Aorta (tissue), 5 donors: ENCODE data around the gene KIF26B. TPM values are rescaled to one million over a fixed set of nuclear protein-coding genes. Genes with fewer than 3 reads are reported as not detected.

ENCODE experiments used
- ATAC-seq: fragments of 200-7000 bp; cut with Tn5 transposase; one replicate; pipeline ENCODE4 v1.9.1; 2022; ENCODE audit warnings: moderate library complexity; ENCODE audit not compliant: low FRiP score
- DNase-seq, 2 donors: peaks; one replicate each; pipeline ENCODE4 v3.0.0-alpha.2; 2020
- H3K27ac ChIP-seq, 2 donors: one replicate each; pipeline ENCODE4 v1.5.1; 2013; ENCODE audit warnings: low read length in 2 of 2, mild to moderate bottlenecking in 2 of 2, moderate library complexity in 2 of 2, control low read depth in 1 of 2, inconsistent platforms in 1 of 2, low read depth in 1 of 2
- H3K27me3 ChIP-seq, 2 donors: one replicate each; pipeline ENCODE4 v1.6.1; 2013; ENCODE audit warnings: control low read depth in 1 of 2, low read length in 1 of 2, mild to moderate bottlenecking in 1 of 2, moderate library complexity in 1 of 2; ENCODE audit not compliant: insufficient read depth in 2 of 2, control insufficient read depth in 1 of 2
- H3K36me3 ChIP-seq, 2 donors: one replicate each; pipeline ENCODE4 v1.6.1; 2013; ENCODE audit warnings: control low read depth in 1 of 2, low read length in 1 of 2, mild to moderate bottlenecking in 1 of 2; ENCODE audit not compliant: insufficient read depth in 2 of 2, control insufficient read depth in 1 of 2
- H3K4me1 ChIP-seq, 2 donors: one replicate each; pipeline ENCODE4 v1.6.1; 2013; ENCODE audit warnings: low read length in 2 of 2, control low read depth in 1 of 2, mild to moderate bottlenecking in 1 of 2, moderate library complexity in 1 of 2; ENCODE audit not compliant: insufficient read depth in 2 of 2, control insufficient read depth in 1 of 2
- H3K4me3 ChIP-seq, 2 donors: one replicate each; pipeline ENCODE4 v1.5.1; 2013; ENCODE audit warnings: low read length in 2 of 2, control low read depth in 1 of 2, mild to moderate bottlenecking in 1 of 2
- H3K9me3 ChIP-seq: one replicate; pipeline ENCODE4 v1.6.1; 2013; ENCODE audit warnings: mild to moderate bottlenecking, low read length; ENCODE audit not compliant: control insufficient read depth
- WGBS, 2 donors: extraction: QIAGEN DNeasy Blood & Tissue Kit; methylation state at CpG; one replicate each; pipeline ENCODE4 v1.1.7; 2013; 5-methylcytosine and 5-hydroxymethylcytosine counted together
- intact Hi-C, 2 donors: fragments of 100-400 bp; cut with DNase I; formaldehyde crosslinking; loops; one replicate each; pipeline versions ENCODE4 v1.14.2 to v1.15.0; 2022
- polyA plus RNA-seq, 2 donors: library from polyadenylated mRNA; stranded (reverse); fragments of 200-250 nt; gene quantifications; one replicate each; pipeline ENCODE4 v1.2.3, GENCODE V29; 2013
- total RNA-seq, 2 donors: library from RNA; stranded (reverse); fragmentation: NEBNext Ultra II Directional; extraction: Animal tissue kit (Norgen Biotek cat#: 25700); gene quantifications; one replicate each; pipeline ENCODE4 v1.2.1, GENCODE V29; 2021
- donor health status: healthy with polysubstance abuse.
- donor health status: Bipolar disorder and iron deficiency.
- donor health status: DM: no; HTN: no; CAD: no.
- donor health status: DM: no; HTN: no; CAD: no.
- donor health status: DM: yes; HTN: yes; CAD: no.

KIF26B gene
- total and polyA plus RNA-seq, 4 donors, result under 0.01 to 0.58 (median 0.30) TPM

- no peak for ATAC-seq
- no peaks in the 10 kb centered on the region for H3K27me3 ChIP-seq
- no peaks in the 10 kb centered on the region for H3K4me1 ChIP-seq
Observed at GRCh38 chr1:245258271-245258920, 103.6 kb downstream of the KIF26B start.

DNA sequence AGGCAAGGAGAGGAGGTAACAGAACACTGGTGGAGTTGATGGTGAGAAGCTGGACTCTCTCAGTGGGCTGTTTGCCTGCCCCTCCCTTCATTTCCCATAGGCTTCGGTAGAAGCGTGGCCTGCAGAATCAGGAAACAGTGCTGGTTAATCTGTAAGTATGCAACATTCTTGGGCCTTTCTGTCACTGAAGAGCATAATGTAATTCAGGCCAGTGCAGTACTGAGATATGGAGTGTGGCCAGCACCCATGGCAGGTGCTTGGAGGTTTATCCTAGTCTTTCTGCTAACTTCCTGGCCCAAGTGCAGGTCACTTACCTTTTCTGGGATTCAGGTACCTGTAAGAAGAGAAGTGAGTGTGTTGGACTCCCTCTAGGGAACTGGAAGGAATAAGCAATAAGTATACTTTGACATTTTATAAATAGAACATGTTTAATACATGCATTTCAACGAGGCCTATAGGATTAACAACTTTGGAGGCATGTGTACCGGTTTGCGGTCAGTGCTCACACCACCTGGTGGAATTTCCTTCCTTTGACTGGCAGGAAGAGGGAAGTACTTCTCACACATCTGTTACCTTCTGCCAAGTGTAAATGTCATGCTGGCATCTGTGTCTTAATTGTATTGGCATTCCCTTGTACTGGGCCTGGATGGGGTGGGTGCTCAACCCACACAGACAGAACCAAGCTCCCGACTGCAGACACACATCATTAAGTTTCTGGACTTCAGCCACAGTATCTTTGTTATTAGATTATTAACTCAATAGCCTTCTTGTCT lies 105.5 kb downstream of the KIF26B start:
- no peaks in the 10 kb centered on the region for H3K4me1 ChIP-seq
- H3K9me3 ChIP-seq, result no peaks in the 10 kb centered on the region
- H3K36me3 ChIP-seq, result no peaks in the 10 kb centered on the region
- no peak overlapping the region for H3K4me3 ChIP-seq
- H3K27me3 ChIP-seq, result no peaks in the 10 kb centered on the region
- no peak for ATAC-seq
- no peak overlapping the region for H3K27ac ChIP-seq
- 50 to 52% methylated on average over 6 of the region's 6 CpGs for whole genome bisulfite sequencing, 2 donors
- no peak for DNase-seq
- intact Hi-C loops, result no loop called here

More at GRCh38 chr1:245258271-245258920, 103.6 kb downstream of the KIF26B start:
- Histone ChIP-seq H3K9me3 (no peaks in the 10 kb centered on the region), H3K36me3 (no peaks in the 10 kb centered on the region), H3K27ac (no peak overlapping the region), H3K4me3 (no peak overlapping the region)
- 55 to 58% methylated on average over 12 of the region's 12 CpGs for WGBS, 2 donors
- DNase-seq, result no peak
- intact Hi-C loops, result no loop called here

GRCh38 chr1:245260883-245261282 lies 106.1 kb downstream of the KIF26B start:
- no peak overlapping the region for H3K27ac ChIP-seq
- no peaks in the 10 kb centered on the region for H3K4me1 ChIP-seq
- intact Hi-C loops, result no loop called here
- H3K9me3 ChIP-seq, result no peaks in the 10 kb centered on the region
- DNase-seq, result no peak
- no peaks in the 10 kb centered on the region for H3K36me3 ChIP-seq
- 89 to 94% methylated on average over 5 of the region's 5 CpGs for WGBS, 2 donors
- no peak overlapping the region for H3K4me3 ChIP-seq
- H3K27me3 ChIP-seq, result no peaks in the 10 kb centered on the region
- no peak for ATAC-seq

DNA sequence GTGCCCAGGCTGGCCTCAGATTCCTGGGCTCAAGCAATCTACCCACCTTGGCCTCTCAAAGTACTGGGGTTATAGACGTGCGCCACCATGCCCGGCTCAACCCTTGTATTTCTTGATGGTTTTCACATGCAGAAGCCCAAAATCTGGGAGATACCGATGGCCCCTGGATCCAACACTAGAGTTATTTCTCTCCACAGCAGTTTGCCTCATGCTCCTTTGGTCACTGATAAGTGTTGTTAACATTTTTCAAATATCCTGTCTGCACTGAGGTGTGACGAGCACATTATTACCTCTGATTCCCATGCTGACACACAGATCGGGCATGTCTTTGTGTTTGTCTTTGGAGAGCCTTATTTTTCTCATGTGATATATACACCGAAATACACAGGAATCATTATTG lies 107.0 kb downstream of the KIF26B start:
- 69 to 75% methylated on average over 7 of the region's 7 CpGs for WGBS, 2 donors
- no peaks in the 10 kb centered on the region for H3K27me3 ChIP-seq
- H3K36me3 ChIP-seq, result no peaks in the 10 kb centered on the region
- no peak for ATAC-seq
- DNase-seq, result no peak
- no peaks in the 10 kb centered on the region for H3K9me3 ChIP-seq
- H3K27ac ChIP-seq, result no peak overlapping the region
- no peaks in the 10 kb centered on the region for H3K4me1 ChIP-seq
- intact Hi-C loops, result no loop called here
- H3K4me3 ChIP-seq, result no peak overlapping the region

GRCh38 chr1:245263529-245264095 lies 108.8 kb downstream of the KIF26B start:
- Histone ChIP-seq H3K27ac (no peak overlapping the region), H3K4me3 (no peak overlapping the region), H3K4me1 (no peaks in the 10 kb centered on the region), H3K9me3 (no peaks in the 10 kb centered on the region), H3K36me3 (no peaks in the 10 kb centered on the region), H3K27me3 (no peaks in the 10 kb centered on the region)
- 18 to 34% methylated on average over 5 of the region's 5 CpGs for WGBS, 2 donors
- no peak for DNase-seq
- intact Hi-C loops, result no loop called here
- ATAC-seq, result no peak

DNA sequence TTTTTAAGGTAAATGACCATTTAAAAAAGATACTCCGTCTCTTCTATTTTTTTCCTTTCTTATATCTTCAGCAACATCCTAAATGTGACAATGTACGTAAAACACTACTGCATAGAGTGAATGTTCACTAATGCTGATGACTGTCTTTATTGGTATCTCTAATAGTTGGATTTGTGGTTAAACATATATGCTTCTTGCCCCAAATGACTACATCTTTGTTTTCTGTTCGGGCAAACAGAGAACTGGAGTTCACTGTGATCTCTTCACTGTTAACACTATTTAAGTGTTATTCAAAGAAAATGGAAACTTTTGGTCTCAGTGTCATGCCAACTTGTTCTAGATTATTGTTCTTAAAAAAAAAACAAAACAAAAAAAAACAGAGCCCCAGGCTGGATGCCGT lies 109.4 kb downstream of the KIF26B start:
- ATAC-seq, result no peak

DNA sequence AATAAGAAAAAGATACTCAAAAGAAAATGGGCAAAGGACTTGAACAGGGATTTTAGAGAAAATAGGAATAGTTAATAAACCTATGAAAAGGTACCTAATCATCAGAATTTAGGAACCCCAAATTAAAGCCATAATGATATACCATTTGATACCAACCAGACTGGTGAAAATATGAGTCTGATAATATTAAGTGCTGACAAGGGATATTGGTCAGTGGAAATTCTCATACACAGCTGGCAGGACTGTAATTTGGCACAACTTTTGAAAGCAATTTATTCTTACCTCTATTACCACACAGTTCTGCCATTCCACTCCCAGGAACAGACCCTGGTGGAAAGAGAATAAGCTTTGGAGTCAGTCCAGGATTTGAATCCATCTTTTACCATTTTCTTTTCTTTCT lies 111.3 kb downstream of the KIF26B start:
- Histone ChIP-seq H3K4me3 (no peak overlapping the region), H3K27me3 (no peaks in the 10 kb centered on the region), H3K27ac (no peak overlapping the region), H3K36me3 (no peaks in the 10 kb centered on the region), H3K9me3 (no peaks in the 10 kb centered on the region), H3K4me1 (no peaks in the 10 kb centered on the region)
- no peak for DNase-seq
- intact Hi-C loops, result no loop called here
- no peak for ATAC-seq

More for the DNA sequence above, 109.4 kb downstream of the KIF26B start:
- Histone ChIP-seq H3K27me3 (no peaks in the 10 kb centered on the region), H3K4me1 (no peaks in the 10 kb centered on the region), H3K9me3 (no peaks in the 10 kb centered on the region), H3K27ac (no peak overlapping the region), H3K36me3 (no peaks in the 10 kb centered on the region), H3K4me3 (no peak overlapping the region)
- intact Hi-C loops, result no loop called here
- DNase-seq, result no peak
- 53 to 70% methylated on average over 4 of the region's 4 CpGs for WGBS, 2 donors

GRCh38 chr1:245270063-245270462 lies 115.3 kb downstream of the KIF26B start:
- H3K27ac ChIP-seq, result no peak overlapping the region
- ATAC-seq (no peak), DNase-seq (no peak)
- H3K27me3 ChIP-seq, result no peaks in the 10 kb centered on the region
- H3K4me3 ChIP-seq, result no peak overlapping the region
- no peaks in the 10 kb centered on the region for H3K9me3 ChIP-seq
- no peaks in the 10 kb centered on the region for H3K4me1 ChIP-seq
- intact Hi-C loops, result no loop called here
- no peaks in the 10 kb centered on the region for H3K36me3 ChIP-seq

- ATAC-seq (no peak), DNase-seq (no peak)
- intact Hi-C loops, result no loop called here
- Histone ChIP-seq H3K4me3 (no peak overlapping the region), H3K27me3 (no peaks in the 10 kb centered on the region), H3K9me3 (no peaks in the 10 kb centered on the region), H3K4me1 (no peaks in the 10 kb centered on the region), H3K36me3 (no peaks in the 10 kb centered on the region), H3K27ac (no peak overlapping the region)
- WGBS, 2 donors, result 91 to 98% methylated on average over 1 of the region's 1 CpG
Observed at GRCh38 chr1:245270972-245271371, 116.2 kb downstream of the KIF26B start.
